CD4-positive, alpha-beta T cell treated with Interleukin-10 for 1 hour (primary cell): Measurements from ENCODE around the gene CDHR2.

Source experiments
- DNase-seq: peaks from one replicate; pipeline ENCODE4 v3.0.0-alpha.2; 2020

CDHR2 gene

GRCh38 chr5:176644878-176645670 is 95.9 kb downstream of the CDHR2 start:
- no peak for DNase-seq
